Neural crest cell (in vitro differentiated cells): ENCODE data around the gene C5AR2. TPM values are rescaled to one million over a fixed set of nuclear protein-coding genes. Genes with fewer than 3 reads are reported as not detected.
"Not testable (repeated sequence)": the region's sequence is repeated elsewhere in the genome, so short reads cannot be mapped to it uniquely, and the experiment has no call there.

Source experiments
- DNase-seq: peaks from one replicate; pipeline ENCODE4 v3.0.0; 2021; ENCODE audit warnings: low read depth, mixed read lengths, low spot score
- H3K27ac Mint-ChIP-seq: one replicate; pipeline ENCODE4 v1.8.0; 2021; ENCODE audit warnings: mild to moderate bottlenecking, mixed read lengths; ENCODE audit not compliant: unreplicated experiment
- H3K27me3 Mint-ChIP-seq: 2 replicates; pipeline ENCODE4 v1.8.0; 2021; ENCODE audit warnings: low read depth, mild to moderate bottlenecking, mixed read lengths
- H3K36me3 Mint-ChIP-seq: 2 replicates; pipeline ENCODE4 v1.8.0; 2021; ENCODE audit warnings: low read depth, mild to moderate bottlenecking, mixed read lengths
- H3K4me1 Mint-ChIP-seq: 2 replicates; pipeline ENCODE4 v1.8.0; 2021; ENCODE audit warnings: mixed read lengths
- H3K4me3 Mint-ChIP-seq: one replicate; pipeline ENCODE4 v1.8.0; 2021; ENCODE audit warnings: mild to moderate bottlenecking, mixed read lengths
- H3K9me3 Mint-ChIP-seq: 2 replicates; pipeline ENCODE4 v1.8.0; 2021; ENCODE audit warnings: mixed read lengths
- total RNA-seq: library from RNA; stranded (reverse); gene quantifications from 2 replicates; pipeline ENCODE4 v1.2.1, GENCODE V29; 2021
- TF ChIP-seq, protein P1 (sequence below): fragments of 200-600 bp; sonication (generic); conservative IDR thresholded peaks from 2 replicates; pipeline ENCODE4 v1.5.0; 2021; ENCODE audit warnings: antibody characterized with exemption, mild to moderate bottlenecking

Gene C5AR2
- total RNA-seq, 1 donor from 2014 or later = not detected

DNA sequence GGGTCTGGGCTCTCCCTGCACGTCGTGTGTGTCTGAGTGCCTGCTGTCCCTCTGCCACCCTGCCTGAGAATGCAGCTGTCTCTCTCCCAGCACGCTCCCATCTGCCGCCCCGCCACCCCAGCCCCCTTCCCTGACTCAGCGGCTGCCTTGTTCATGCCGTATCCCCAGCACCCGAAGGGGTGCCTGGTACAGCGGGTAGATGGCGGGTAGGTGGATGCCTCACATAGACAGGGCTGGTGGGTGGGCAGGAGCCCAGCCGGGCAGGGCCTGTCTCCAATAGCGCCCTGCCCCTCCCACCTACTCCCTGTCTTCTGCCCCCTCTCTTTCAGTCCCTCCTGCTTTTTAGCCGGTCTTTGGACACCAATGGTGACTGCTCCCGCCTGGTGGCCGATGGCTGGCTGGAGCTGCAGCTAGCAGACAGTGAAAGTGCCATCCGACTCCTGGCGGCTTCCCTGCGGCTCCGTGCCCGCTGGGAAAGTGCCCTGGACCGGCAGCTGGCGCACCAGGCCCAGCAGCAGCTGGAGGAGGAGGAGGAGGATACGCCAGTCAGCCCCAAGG, 47.5 kb downstream of the C5AR2 start:
- Mint-ChIP-seq H3K4me1 (no peaks in the 10 kb centered on the region), H3K27ac (no peak overlapping the region), H3K4me3 (no peak overlapping the region), H3K36me3 (peaks cover 4% of the 10 kb centered on the region), H3K27me3 (no peaks in the 10 kb centered on the region), H3K9me3 (no peaks in the 10 kb centered on the region)
- DNase-seq = no peak
- TF ChIP-seq, protein P1, sequence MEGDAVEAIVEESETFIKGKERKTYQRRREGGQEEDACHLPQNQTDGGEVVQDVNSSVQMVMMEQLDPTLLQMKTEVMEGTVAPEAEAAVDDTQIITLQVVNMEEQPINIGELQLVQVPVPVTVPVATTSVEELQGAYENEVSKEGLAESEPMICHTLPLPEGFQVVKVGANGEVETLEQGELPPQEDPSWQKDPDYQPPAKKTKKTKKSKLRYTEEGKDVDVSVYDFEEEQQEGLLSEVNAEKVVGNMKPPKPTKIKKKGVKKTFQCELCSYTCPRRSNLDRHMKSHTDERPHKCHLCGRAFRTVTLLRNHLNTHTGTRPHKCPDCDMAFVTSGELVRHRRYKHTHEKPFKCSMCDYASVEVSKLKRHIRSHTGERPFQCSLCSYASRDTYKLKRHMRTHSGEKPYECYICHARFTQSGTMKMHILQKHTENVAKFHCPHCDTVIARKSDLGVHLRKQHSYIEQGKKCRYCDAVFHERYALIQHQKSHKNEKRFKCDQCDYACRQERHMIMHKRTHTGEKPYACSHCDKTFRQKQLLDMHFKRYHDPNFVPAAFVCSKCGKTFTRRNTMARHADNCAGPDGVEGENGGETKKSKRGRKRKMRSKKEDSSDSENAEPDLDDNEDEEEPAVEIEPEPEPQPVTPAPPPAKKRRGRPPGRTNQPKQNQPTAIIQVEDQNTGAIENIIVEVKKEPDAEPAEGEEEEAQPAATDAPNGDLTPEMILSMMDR = no peak

DNA sequence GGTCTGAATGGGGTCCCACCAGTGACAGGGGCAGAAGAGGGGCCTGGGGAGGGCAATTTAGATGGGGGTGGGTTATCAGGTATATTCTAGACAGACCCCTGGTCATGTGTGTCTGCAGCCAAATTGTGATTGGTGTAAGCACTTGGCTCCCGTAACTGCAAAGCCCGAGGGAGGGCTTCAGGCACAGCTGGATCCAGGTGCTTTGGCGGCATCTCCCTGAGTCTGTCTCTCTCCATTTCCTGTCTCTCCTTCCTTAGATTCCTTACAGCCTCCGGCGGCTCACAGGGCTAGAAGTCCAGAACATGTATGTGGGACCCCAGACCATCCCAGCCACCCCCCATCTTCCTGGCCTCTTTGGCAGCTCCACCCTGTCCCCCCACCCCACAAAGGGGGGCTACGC, 48.6 kb downstream of the C5AR2 start:
- H3K27ac Mint-ChIP-seq = no peak overlapping the region
- no peaks in the 10 kb centered on the region for H3K27me3 Mint-ChIP-seq
- H3K36me3 Mint-ChIP-seq = peaks cover 4% of the 10 kb centered on the region
- H3K9me3 Mint-ChIP-seq = no peaks in the 10 kb centered on the region
- no peak overlapping the region for H3K4me3 Mint-ChIP-seq
- DNase-seq = no peak
- TF ChIP-seq, protein P1 = no peak
- H3K4me1 Mint-ChIP-seq = peaks cover 3% of the 10 kb centered on the region

DNA sequence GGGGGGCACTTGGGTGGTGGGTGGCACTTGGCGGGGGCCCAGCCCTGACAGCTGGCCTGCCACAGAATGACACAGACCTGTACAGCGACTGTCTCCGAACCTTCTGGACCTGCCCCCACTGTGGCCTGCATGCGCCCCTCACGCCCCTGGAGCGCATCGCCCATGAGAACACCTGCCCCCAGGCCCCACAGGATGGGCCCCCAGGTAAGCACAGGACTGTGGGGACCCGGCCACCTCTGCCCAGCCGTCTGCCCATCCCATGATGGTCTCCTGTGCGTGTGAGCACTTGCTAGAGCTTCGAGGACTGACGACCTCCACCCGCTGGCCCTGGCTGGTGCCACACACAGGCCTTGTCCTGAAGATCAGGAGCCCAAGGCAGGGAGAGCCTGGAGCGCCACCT, 49.1 kb downstream of the C5AR2 start:
- H3K4me3 Mint-ChIP-seq = no peak overlapping the region
- TF ChIP-seq, protein P1 = no peak
- no peak overlapping the region for H3K27ac Mint-ChIP-seq
- H3K36me3 Mint-ChIP-seq = peaks cover 4% of the 10 kb centered on the region
- H3K9me3 Mint-ChIP-seq = no peaks in the 10 kb centered on the region
- no peaks in the 10 kb centered on the region for H3K27me3 Mint-ChIP-seq
- peaks cover 8% of the 10 kb centered on the region for H3K4me1 Mint-ChIP-seq
- no peak for DNase-seq

DNA sequence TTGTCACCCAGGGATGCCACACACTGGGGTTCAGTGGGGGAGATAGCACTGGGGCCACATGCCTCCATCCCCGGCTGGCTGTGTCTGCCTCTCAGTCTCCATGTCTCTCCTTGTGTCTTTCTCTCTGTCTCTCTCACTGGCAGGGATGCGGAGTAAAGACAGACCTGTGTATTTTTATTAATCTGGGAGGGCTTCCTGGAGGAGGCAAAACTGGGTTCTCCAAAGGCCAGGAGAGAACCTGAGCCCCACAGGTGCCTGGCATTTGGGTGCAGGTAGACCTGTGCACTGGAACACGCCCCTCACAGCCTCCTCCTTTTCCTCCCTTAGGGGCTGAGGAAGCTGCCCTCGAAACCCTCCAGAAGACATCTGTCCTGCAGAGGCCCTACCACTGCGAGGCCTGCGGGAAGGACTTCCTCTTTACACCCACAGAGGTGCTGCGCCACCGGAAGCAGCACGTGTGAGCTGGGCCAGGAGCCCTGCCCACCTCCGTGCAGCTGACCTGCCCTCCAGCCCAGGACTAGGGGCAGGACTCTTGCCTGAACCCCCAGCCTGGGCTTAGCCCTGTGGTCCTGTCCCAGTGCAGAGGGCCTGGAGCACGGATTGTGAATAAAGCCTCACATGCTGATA, 49.8 kb downstream of the C5AR2 start:
- Mint-ChIP-seq H3K36me3 (peaks cover 4% of the 10 kb centered on the region), H3K27me3 (no peaks in the 10 kb centered on the region), H3K27ac (no peak overlapping the region), H3K9me3 (no peaks in the 10 kb centered on the region), H3K4me3 (no peak overlapping the region), H3K4me1 (peaks cover 8% of the 10 kb centered on the region)
- no peak for DNase-seq
- TF ChIP-seq, protein P1 = no peak

DNA sequence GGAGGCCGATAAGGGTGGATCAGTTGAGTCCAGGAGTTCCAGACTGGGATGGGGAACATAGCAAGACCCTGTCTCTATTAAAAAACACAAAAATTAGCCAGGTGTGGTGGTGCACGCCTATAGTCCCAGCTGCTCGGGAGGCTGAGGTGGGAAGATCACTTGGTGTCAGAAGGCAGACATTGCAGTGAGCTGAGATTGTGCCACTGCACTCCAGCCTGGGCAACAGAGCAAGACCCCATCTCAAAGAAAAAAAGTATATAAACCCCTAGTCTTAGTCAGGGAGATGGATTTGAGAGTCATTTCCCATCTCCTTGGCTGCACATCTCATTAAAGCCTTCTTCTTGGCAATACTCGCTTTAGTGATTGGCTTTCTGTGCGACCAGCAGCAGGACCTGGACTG, 51.9 kb downstream of the C5AR2 start:
- H3K4me3 Mint-ChIP-seq, H3K27me3 Mint-ChIP-seq, H3K9me3 Mint-ChIP-seq: not testable (repeated sequence)

DNA sequence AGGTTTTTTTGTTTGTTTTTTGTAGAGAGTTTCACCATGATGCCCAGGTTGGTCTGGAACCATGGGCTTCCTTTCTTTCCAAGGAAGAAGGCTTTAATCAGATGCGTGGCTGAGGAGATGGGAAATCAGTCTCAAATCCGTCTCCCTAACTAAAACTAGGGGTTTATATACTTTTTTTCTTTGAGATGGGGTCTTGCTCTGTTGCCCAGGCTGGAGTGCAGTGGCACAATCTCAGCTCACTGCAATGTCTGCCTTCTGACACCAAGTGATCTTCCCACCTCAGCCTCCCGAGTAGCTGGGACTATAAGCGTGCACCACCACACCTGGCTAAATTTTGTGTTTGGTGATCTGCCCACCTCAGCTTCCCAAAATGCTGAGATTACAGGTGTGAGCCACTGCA, 52.6 kb downstream of the C5AR2 start:
- not testable (repeated sequence) for H3K27me3 Mint-ChIP-seq, H3K27ac Mint-ChIP-seq, H3K9me3 Mint-ChIP-seq, H3K4me3 Mint-ChIP-seq, H3K4me1 Mint-ChIP-seq, H3K36me3 Mint-ChIP-seq, DNase-seq

More for the DNA sequence above, 51.9 kb downstream of the C5AR2 start:
- not testable (repeated sequence) for DNase-seq, H3K36me3 Mint-ChIP-seq, H3K27ac Mint-ChIP-seq, H3K4me1 Mint-ChIP-seq

DNA sequence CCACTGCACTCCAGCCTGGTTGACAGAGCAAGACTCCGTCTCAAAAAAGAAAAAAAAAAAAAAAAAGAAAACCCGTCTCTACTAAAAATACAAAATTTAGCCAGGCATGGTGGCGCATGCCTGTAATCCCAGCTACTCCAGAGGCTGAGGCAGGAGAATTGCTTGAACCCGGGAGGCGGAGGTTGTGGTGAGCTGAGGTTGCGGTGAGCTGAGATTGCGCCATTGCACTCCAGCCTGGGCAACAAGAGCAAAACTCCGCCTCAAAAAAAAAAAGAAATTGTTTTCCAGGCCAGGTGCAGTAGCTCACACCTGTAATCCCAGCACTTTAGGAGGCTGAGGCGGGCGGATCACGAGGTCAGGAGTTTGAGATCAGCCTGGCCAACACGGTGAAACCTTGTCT, 54.6 kb downstream of the C5AR2 start:
- peaks cover 22% of the 10 kb centered on the region for H3K4me1 Mint-ChIP-seq
- not testable (repeated sequence) for H3K9me3 Mint-ChIP-seq

DNA sequence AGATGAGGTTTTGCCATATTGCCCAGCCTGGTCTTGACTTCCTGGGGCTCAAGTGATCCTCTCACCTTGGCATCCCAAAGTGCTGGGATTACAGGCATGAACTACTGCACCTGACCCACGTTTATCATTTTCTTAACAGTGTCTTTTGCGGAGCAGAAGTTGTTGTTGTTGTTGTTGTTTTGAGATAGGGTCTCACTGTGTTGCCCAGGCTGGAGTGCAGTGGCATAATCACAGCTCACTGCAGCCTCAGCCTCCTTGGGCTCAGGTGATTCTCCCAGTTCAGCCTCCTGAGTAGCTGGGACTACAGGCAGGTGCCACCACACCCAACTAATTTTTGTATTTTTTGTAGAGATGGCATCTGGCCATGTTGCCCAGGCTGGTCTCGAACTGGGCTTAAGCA, 55.6 kb downstream of the C5AR2 start:
- not testable (repeated sequence) for H3K27me3 Mint-ChIP-seq, H3K36me3 Mint-ChIP-seq

More for the DNA sequence above, 54.6 kb downstream of the C5AR2 start:
- not testable (repeated sequence) for H3K4me3 Mint-ChIP-seq, H3K36me3 Mint-ChIP-seq, DNase-seq, H3K27me3 Mint-ChIP-seq, H3K27ac Mint-ChIP-seq

DNA sequence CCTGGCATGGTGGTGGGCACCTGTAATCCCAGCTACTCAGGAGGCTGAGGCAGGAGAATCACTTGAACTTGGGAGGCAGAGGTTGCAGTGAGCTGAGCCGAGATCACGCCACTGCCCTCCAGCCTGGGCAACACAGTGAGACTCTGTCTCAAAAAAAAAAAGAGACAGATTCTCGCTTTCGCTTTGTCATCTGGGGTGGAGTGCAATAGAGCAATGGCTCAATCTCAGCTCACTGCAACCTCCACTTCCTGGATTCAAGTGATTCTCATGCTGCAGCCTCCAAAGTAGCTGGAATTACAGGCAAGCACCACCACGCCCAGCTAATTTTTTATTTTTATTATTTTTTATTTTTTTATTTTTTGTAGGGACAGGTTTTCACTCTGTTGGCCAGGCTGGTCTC, 56.7 kb downstream of the C5AR2 start:
- not testable (repeated sequence) for H3K4me3 Mint-ChIP-seq, H3K36me3 Mint-ChIP-seq, DNase-seq, H3K9me3 Mint-ChIP-seq, H3K27ac Mint-ChIP-seq, H3K27me3 Mint-ChIP-seq
- H3K4me1 Mint-ChIP-seq = peaks cover 23% of the 10 kb centered on the region

More for the DNA sequence above, 55.6 kb downstream of the C5AR2 start:
- not testable (repeated sequence) for H3K4me3 Mint-ChIP-seq, H3K27ac Mint-ChIP-seq, DNase-seq, H3K9me3 Mint-ChIP-seq
- H3K4me1 Mint-ChIP-seq = peaks cover 23% of the 10 kb centered on the region
